Suprapubic skin (tissue), 4 donors: Measurements from ENCODE around the gene SCAMP5.

ENCODE experiments used
- EP300 ChIP-seq: sonication (generic); formaldehyde crosslinking; IDR thresholded peaks from one replicate; pipeline ENCODE4 v1.6.1; 2017; ENCODE audit warnings: antibody characterized with exemption
- POLR2A ChIP-seq, 2 donors: fragments of 450-650 bp; IDR thresholded peaks; one replicate each; pipeline ENCODE4 v1.6.1; 2017; ENCODE audit warnings: antibody characterized with exemption in 2 of 2, mild to moderate bottlenecking in 2 of 2, moderate library complexity in 2 of 2
- POLR2AphosphoS5 ChIP-seq, 3 donors: sonication (generic); formaldehyde crosslinking; IDR thresholded peaks; one replicate each; pipeline ENCODE4 v1.6.1; 2017; ENCODE audit warnings: antibody characterized with exemption in 3 of 3
- TF ChIP-seq, protein P1 (sequence below), 2 donors: fragments of 200-600 bp in 1 of 2; fragments of 450-650 bp in 1 of 2; sonication (generic) in 1 of 2; IDR thresholded peaks; one replicate each; pipeline ENCODE4 v1.5.1; 2016 to 2019; ENCODE audit warnings: antibody characterized with exemption in 2 of 2, mild to moderate bottlenecking in 1 of 2, moderate library complexity in 1 of 2

DNA sequence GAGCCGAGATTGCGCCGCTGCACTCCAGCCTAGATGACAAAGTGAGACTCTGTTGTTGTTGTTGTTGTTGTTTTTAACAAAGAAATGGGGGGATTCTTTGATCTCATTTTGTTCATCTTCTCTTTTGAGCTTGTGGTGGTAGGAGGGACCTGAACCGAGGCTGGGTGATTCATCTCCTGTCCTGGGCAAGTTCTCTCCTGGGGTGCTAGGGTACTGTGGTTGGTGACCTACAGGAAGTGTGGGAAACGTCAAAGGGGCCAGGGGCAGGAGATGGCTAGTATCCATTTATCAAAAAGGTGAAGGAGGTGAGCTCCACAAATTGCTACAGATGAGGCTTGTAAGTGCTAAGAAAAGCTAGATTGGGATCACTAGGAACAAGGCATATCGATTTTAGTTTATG is 42.3 kb downstream of the SCAMP5 start:
- TF ChIP-seq POLR2AphosphoS5 (IDR thresholded peaks at IDR 0.05) (no peak), POLR2A (IDR thresholded peaks at IDR 0.05) (no peak), EP300 (no peak)
- TF ChIP-seq, protein P1, sequence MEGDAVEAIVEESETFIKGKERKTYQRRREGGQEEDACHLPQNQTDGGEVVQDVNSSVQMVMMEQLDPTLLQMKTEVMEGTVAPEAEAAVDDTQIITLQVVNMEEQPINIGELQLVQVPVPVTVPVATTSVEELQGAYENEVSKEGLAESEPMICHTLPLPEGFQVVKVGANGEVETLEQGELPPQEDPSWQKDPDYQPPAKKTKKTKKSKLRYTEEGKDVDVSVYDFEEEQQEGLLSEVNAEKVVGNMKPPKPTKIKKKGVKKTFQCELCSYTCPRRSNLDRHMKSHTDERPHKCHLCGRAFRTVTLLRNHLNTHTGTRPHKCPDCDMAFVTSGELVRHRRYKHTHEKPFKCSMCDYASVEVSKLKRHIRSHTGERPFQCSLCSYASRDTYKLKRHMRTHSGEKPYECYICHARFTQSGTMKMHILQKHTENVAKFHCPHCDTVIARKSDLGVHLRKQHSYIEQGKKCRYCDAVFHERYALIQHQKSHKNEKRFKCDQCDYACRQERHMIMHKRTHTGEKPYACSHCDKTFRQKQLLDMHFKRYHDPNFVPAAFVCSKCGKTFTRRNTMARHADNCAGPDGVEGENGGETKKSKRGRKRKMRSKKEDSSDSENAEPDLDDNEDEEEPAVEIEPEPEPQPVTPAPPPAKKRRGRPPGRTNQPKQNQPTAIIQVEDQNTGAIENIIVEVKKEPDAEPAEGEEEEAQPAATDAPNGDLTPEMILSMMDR (IDR thresholded peaks at IDR 0.05) = no peak
